NCI-H524 (cell line): ENCODE data around the gene DBT.
"Not testable (repeated sequence)": the region's sequence is repeated elsewhere in the genome, so short reads cannot be mapped to it uniquely, and the experiment has no call there.

Experiments
- DNase-seq, 2 experiments: peaks; one replicate each; lab custom pipeline; 2025; lab: John Stamatoyannopoulos, UW

Gene DBT

DNA sequence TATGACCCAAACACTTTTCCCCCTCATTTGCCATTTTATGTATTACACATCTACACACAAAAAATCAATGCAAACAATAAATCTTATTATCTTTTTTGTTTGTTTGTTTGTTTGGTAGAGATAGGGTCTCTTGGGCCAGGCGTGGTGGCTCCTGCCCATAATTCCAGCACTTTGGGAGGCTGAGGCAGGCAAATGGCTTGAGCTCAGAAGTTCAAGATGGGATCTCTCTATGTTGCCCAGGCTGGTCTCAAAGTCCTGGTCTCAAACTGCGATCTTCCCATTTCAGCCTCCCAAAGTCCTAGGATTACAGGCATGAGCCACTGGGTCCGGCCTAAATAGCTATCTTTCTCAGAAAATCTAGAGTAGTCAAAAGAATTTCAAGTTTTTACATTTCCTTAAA lies 1.2 kb upstream of the DBT start:
- no peak for DNase-seq

DNA sequence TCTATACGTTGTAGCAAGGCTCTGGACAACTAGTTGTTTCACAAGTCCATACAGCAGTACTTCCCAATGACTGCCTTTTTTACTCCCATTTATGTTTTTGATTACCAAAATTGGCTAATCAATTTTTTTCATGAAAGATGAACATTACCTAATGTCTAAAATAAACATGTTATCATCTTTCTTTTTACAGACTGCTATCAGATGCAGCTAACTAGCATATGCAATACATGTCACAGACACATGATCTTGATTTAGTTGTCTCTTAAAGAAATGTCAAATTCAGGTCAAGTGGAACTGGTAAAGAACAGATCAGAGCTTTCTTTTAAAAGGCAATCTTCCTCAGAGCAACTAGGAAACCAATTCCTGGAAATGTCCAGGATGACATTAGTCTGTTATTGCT lies 630 bp upstream of the DBT start:
- no peak for DNase-seq

DNA sequence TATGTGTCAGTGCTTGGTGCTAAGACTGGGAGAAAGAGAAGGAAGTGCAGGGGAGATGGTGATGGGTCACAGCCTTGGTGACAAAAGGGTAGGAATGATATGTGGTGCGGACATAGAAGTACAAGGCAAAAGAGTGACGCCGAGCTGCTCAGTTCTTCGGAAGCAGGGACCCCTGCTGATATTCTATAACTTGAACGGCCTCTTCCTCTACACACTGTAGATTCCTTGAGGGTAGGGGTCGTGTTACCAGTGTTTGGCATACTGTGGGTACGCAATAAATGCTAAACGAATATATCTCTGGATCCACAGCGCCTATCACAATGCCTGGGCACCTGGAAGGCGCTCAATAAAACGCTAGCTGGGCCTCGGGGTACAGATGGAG lies 488 bp downstream of the DBT start:
- DNase-seq, result no peak

DNA sequence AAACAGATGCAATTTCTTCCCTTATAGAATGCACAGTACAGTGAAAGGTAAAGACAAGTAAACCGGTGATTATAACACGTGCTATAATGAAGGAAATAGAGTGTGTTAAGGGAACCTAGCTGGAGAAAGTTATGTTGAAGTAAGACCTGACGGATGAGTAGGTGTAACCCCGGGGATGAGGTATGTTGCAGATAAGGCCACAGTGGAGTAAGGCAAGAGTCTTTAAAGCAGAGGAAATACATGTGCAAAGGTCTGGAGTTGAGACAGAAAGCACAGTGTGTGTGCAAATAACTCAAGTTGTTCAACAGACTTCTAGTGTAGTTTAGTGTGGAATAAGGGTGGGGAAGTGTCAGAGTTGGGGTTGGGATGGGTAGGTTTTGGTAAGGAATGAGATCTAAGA lies 2.9 kb downstream of the DBT start:
- DNase-seq, result no peak

DNA sequence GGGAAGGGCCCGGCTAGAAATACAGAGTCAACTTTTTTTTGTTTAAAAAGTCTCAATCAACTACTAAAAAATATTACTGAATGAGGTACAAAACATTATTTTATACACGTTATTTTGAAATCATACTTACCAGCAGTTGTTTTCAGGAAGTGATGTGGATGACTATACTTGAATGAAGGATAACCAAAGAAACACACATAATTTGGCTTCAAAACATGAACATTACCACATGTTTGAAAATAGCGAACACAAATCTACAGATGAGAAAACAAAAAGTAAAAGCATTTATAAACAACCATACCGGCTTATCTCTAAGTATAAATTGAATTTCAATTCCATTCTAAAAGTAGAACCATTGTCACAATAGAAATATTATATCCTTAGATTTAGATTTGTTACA lies 9.0 kb downstream of the DBT start:
- no peak for DNase-seq

DNA sequence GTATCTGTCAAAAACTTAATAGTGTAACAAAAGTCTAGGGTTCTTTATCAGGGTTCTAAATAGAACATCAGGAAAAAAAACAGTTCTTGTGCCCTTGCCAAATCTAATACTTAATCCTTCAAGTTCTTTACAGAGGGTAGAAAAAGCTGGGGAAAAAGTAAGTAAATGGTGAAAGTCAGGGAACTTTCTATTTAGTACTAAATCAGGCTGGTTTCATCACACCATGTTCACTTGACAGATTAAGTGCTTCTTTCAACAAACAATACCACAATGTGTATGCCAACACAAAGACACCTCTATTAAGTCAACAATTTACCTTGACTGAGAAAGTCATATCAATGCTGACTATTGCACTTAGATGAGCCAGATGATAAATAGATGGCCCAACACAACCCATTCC lies 9.7 kb downstream of the DBT start:
- DNase-seq, result no peak

DNA sequence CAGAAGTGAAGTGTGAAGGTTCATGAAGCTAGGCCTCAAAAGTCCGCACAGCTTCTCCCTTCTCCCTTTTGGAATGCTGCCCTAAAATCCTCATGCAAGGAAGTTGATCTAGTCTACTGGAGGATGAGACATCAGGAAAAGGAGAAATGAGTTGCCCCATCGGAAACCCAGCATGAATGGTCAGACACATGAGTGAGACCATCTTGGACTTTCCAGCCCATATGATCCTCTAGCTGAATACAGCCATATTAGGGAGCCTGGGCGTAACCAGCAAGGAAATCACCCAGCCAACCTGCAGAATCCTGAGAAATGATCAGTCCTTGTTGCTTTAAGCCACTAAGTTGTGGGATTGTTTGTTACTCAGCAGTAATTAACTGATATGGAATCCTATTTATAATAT lies 12.5 kb downstream of the DBT start:
- no peak for DNase-seq

DNA sequence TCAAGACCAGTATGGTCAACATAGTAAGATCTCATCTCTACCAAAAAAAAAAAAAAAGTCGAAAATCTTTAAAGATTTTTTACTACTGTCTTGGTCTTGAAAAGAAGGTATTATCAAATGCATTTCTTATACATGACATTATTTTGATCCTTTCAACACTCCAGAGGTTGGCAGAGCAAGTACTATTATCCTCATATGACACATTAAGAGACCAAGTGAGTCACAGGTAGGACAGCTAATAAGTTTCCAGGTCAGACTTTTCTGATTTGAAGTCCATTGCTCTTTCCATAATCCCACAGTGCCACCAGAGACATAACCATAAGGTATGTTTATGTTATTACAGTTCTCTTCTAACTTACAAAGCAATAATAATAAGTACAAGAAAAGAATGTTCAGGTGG lies 15.2 kb downstream of the DBT start:
- no peak for DNase-seq

DNA sequence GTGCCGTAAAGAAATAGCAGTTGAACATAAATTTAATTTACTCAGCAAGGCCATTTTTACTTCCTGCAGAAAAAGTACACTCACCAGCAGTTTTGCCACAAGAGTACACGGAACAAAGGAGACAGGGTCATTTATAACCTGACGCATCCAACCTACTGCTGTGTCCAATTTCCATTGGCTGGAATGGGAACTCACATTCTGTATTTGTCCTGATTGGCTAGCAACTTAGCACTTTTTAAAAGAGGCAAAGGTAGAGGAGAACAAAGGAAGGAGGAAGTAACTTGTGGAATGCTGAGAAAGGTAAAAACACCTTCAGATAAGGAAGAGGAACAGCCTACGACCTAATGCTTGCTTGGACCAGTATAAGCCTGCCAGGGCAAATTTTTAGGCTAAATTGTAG lies 16.1 kb downstream of the DBT start:
- not testable (repeated sequence) for DNase-seq

DNA sequence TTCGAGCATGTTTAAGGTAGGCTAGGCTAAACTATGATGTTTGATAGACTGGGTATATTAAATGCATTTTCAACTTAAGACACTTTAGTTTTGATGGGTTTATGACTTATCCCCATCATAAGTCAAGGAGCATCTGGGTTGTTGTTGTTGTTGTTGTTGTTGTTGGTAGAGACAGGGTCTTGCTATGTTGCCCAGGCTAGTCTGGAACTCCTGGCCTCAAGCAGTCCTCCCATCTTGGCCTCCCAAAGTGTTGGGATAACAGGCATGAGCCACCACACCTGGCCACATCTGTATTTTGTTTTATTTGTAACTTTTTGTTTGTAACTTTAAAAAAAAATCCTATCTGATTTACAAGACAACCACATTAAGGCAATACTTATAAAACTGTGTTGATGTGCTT lies 17.5 kb downstream of the DBT start:
- no peak for DNase-seq

DNA sequence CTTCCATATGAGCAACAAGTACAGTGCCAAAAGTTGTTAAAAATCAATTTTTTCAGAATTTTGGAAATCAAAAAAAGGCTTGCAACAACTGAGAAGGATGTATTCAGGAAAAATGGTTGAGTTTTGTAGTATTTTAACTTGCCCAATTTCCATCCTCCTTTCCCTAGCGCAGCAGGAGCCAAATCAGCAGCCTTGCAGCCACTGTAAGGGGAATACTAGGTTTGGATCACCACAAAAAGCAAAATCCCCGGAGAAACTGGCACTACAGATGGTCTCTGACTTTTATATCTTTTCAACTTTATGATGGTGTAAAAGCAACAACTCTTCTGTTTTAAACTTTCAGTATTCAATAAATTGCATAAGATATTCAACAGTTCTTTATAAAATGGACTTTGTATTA lies 17.9 kb downstream of the DBT start:
- DNase-seq, result no peak

DNA sequence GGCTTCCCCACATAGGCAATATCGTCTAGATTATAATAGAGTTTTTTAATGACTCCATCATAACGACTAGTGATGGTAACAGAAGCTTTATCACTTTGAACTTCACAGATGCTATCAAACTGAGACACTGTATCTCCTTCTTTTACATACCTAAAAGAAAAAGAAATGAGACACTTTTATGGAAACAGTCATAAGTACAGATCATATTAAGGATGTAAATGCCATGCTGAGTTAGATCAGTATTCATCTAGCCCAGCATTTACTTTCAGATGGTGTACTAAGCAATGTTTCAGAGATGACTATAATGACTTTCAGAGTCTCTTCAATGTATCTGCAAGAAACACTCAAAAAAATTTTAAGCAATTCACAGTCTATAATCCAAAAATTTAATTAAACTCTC lies 18.9 kb downstream of the DBT start:
- no peak for DNase-seq

DNA sequence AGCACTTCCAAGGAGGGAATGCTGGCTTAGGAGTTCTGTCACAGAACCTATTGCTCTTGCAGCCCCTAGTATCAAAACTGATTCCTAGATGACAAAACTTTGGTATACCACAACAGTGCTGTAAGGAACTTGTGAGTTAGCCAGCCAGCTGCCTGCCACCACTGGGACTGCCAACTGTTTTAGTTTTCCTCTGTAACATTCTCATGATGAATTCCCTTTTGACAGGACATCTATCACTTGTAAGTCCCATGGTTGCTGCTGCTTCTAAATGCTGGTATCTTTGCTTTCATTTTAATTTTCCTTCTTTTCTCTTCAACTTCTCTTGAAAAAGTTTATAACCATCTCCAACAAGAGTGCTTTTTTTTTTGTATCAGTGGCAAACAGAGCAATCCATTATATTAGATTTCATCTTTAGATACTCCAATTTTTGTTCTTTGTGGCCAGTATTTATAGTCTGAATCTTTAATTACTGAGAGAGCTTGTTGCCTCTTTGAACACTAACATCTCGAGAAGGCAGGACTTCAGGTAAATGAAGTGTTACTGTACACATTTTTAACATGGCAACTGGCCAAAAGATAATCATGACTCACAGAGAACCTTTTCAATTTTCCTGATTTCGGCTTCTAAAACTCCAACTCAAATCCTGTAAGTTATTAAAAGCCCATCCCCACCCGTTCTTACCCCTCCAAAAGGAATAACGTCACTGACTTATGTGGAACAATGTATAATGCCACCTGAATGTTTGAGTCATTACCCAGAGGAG lies 19.8 kb downstream of the DBT start:
- no peak for DNase-seq

DNA sequence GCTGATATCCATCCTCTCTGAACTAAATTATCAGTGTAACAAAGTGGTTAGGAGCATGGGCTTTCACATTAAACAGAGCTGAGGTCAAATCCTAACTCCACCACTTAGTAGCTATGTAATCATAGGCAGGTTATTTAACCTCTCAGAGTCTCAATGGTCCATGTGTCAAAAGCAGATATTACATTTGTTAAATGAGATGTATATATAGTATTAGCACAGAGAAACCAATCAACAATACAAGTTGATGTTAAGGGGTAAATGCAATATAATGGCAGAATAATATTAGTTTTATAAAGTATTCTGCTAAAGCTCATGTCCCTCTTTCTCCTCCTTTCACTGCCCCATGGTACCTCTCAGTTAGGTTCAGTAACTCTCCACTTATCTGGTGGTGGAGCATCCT lies 27.2 kb downstream of the DBT start:
- no peak for DNase-seq

DNA sequence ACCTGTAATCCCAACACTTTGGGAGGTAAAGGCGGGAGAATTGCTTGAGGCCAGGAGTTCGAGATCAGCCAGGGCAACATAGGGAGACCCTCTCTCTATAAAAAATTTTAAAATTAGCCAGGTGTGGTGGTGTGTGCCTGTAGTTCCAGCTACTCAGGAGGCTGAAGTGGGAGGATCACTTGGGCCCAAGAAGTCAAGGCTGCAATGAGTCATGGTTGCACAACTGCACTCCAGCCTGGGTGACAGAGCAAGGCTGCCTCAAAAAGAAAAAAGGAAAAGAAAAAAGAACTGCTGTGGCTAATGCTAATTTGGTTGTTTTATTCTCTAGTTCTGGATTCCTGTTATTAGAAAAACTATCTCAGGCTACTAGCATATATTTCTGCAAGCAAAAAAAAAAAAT lies 29.8 kb downstream of the DBT start:
- no peak for DNase-seq

DNA sequence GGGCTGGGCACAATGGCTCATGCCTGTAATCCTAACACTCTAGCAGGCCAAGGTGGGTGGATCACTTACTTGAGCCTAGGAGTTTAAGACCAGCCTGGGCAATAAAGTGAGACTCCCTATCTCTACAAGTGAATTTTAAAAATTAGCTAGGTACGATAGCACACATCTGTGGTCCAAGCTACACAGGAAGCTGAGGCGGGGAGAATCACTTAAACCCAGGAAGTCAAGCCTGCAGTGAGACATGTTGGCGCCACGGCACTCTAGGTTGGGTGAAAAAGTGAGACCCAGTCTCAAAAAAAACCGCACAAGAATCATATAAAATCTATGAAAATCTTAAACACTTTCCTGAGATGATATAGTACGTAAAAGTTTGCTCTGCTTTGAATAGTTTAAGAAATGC lies 30.2 kb downstream of the DBT start:
- DNase-seq, result no peak

DNA sequence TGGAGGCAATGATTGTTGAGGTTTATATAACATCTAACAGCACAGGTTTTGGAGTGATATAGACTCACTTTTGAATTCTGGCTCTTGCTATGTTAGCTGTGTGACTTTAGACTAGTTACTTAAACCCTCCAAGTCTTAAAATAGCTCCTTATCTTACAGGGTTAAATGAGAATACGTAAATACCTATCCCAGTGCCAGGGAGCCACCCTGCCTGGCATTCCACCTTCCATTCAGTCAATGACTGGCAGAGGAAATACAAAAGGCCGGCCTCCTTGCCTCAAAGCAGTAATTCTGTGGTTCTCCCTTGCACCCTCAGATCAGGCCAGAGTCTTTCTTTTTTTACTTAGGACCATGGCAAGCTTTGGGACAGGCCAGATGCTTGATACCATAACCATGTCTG lies 31.8 kb downstream of the DBT start:
- DNase-seq, result no peak

DNA sequence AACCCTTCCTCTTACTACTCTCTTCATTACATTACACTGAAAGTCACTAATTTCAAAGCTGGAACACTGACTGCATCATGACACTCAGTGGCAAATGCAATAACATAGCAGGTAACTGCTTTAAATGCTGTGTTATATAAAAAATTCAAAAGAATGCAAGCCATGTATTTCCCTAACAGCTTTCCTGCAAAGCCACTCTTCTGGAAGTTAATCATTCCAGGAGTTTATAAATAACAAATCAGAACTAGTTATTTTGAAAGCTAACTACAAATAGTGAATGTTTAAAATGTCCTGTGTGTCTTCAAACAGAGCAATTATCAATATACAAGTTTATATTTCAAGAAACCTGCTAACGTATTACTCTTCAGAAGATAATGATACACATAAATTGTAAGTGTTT lies 34.5 kb downstream of the DBT start:
- DNase-seq, result no peak

DNA sequence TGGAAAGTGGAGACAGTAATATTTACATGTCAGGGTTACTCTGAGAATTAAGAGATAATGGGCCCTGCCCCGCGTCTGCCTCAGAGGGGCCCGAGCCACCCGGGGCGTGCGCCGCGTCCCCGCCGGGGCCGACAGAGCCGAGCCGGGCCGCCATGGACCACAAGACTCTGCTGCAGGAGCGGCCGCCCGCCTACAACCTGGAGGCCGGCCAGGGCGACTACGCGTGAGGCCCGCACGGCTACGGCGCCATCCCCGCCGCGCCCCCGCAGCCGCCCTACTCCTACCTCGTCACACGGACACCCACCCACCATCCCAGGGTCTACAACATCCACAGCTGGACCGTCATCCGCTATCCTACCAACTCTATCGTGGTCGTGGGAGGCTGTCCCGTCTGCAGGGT lies 36.5 kb downstream of the DBT start:
- DNase-seq, result no peak

DNA sequence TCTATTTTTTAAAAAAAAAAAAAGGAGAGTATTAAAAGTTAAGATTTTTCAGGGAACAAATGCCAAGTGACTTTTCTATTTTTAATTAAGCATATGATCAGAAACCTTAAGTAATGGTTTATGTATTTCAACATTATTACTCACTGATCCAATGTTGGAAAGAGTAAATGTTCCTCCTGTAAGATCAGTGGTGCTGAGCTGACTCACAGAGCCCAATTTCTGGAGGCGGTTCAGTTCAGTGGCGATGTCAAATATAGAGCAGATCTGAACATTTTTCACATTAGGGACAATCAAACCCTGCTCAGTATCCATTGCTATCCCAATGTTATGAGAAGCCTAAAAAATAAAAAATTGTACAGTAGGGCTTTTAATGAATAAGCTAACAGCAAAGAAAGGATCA lies 43.3 kb downstream of the DBT start:
- DNase-seq, result no peak

DNA sequence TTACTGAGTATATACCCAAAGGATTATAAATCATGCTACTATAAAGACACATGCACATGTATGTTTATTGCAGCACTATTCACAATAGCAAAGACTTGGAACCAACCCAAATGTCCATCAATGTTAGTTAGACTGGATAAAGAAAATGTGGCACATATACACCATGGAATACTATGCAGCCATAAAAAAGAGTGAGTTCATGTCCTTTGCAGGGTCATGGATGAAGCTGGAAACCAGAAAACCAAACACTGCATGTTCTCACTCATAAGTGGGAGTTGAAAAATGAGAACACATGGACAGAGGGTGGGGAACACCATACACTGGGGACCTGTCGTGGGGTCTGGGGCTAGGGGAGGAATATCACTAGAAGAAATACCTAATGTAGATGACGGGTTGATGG lies 44.0 kb downstream of the DBT start:
- not testable (repeated sequence) for DNase-seq

DNA sequence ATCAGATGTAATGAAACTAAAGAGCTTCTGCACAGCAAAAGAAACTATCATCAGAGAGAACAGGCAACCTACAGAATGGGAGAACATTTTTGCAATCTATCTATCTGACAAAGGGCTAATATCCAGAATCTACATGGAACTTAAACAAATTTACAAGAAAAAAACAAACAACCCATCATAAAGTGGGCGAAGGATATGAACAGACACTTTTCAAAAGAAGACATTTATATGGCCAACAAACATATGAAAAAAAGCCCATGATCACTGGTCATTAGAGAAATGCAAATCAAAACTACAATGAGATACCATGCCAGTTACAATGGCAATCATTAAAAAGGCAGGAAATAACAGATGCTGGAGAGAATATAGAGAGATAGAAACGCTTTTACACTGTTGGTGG lies 44.5 kb downstream of the DBT start:
- not testable (repeated sequence) for DNase-seq

DNA sequence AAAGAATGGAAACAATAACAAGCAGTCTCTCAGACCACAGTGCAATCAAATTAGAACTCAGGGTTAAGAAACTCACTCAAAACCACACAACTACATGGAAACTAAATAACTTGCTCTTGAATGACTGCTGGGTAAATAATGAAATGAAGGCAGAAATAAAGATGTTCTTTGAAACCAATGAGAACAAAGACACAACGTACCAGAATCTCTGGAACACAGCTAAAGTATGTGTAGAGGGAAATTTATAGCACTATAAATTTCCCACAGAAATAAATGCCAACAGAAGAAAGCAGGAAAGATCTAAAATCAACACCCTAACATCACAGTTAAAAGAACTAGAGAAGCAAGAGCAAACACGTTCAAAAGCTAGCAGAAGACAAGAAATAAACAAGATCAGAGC lies 46.9 kb downstream of the DBT start:
- DNase-seq, result not testable (repeated sequence)

DNA sequence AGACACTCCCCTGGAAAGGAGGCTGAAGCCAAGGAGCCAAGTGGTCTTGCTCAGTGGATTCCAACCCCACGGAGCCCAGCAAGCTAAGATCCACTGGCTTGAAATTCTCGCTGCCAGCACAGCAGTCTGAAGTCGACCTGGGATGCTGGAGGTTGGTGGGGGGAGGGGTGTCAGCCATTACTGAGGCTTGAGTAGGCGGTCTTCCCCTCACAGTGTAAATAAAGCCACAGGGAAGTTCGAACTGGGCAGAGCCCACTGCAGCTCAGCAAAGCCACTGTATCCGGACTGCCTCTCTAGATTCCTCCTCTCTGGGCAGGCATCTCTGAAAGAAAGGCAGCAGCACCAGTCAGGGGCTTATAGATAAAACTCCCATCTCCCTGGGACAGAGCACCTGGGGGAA lies 49.6 kb downstream of the DBT start:
- not testable (repeated sequence) for DNase-seq

DNA sequence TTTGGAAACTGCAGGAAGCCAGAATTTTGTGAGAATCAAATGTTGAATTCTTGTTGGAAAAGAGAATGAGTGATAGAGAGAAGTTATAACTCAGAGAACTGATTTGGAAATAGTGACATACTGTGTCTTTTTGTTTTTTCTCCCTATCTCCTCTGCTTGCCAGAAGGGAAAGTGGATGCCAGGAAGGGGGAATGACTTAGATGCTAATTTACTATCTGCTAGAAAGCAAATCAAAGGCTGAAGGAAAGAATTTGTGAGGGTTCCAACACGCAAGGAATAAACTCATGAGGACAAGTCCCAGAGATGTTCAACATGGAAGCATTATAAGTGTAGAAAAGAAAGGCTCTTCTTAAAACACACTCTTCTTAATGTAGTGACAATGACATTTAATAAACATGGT lies 51.0 kb downstream of the DBT start:
- DNase-seq, result no peak
